ENCODE data around the gene PLCB3.

PLCB3 gene

GRCh38 chr11:64251753-64252002, 348 bp downstream of the PLCB3 start:
- no peak for DNase-seq

DNA sequence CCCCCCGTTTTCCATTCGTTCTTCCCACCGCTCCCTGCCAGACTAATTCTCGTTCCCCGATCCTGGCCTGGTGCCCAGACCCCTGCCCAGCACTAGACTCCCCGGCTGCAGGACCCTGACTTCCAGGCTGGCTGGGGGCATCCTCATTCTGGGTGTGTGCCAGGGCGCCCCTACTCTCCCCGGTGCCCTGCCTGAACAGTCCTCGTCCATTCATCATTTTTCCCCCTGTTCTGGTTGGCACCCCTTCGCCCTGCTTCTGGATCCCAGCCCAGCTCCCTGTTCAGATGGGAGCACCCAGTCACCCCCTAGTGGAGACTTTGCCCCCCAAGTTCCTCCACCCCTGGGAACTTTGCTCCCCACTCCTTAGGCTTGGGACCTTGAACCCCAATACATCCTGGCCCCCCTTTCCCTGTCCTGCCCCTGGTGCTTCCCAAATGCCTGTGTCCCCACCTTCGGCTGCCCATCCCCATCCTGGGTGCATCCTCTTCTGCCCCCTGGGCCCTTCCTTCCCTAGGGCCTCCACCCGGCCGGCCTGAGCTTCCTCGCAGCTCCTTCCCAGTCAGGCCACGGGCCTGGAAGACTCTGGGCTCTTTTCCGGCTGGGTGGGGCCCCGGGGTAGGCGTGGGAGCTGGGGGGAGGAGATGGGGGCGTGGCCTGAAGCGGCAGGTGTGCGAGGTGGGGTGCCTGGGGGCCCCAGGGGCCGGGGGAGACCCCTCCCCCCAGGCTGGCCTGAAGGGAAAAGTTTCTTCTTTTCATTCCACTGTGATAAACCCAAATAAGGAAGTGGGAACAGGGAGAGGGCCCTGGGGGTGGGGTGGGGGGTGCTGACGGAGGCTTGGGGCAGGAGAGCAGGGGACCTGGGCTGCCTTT, 908 bp downstream of the PLCB3 start:
- no peak for DNase-seq

GRCh38 chr11:64253043-64253442, 1.7 kb downstream of the PLCB3 start:
- no peak for DNase-seq

GRCh38 chr11:64253481-64253880, 2.2 kb downstream of the PLCB3 start:
- DNase-seq = no peak

- no peak for DNase-seq
These were observed 3.0 kb downstream of the PLCB3 start for GRCh38 chr11:64254326-64254725.

DNA sequence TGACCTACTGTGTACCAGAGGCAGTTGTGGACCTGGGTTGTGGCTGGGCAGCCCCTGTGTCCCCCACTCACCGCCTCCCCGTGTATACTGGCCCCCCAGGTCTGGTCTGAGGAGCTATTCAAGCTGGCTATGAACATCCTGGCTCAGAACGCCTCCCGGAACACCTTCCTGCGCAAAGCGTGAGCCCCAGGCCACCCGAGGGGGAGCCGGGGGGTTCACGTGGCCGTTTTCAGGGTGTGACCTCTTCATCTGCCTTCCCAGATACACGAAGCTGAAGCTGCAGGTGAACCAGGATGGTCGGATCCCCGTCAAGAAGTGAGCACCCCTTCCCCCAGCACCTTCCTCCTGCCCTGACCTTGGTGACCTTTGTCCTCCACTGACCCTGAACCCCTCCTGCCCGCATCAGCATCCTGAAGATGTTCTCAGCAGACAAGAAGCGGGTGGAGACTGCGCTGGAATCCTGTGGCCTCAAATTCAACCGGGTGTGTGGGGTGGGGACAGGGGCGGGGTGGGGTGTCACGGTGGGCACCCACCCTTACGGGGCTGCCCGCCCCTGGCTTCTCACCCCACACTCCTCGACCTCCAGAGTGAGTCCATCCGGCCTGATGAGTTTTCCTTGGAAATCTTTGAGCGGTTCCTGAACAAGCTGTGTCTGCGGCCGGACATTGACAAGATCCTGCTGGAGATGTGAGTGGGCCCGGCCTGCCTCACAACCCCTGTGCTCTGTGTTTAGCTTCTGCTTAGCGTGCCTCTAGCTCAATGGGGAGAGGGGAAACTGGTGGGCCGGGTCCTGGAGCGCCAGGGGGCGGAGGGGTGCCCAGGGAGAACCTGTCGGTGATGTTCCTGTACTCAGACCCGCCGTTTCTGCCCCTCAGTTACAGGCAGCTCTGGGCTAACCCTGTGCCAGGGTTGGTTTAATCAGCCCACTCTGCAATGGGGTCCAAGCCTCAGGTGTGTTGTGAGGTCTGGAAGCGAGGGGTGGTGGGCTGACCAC, 4.1 kb downstream of the PLCB3 start:
- DNase-seq = no peak

GRCh38 chr11:64256300-64256699, 5.0 kb downstream of the PLCB3 start:
- no peak for DNase-seq

DNA sequence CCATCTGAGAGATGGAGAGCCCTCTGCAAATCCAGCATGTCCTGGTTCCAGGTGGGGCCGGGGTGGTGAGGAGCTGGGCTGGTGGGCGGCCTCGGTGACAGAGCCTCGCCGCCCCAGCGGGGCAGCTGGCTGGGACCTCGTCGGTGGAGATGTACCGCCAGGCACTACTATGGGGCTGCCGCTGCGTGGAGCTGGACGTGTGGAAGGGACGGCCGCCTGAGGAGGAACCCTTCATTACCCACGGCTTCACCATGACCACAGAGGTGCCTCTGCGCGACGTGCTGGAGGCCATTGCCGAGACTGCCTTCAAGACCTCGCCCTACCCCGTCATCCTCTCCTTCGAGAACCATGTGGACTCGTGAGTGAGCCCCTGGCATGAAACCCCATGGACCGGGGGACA, 7.0 kb downstream of the PLCB3 start:
- DNase-seq = no peak

GRCh38 chr11:64258946-64259532, 7.7 kb downstream of the PLCB3 start:
- no peak for DNase-seq

GRCh38 chr11:64259533-64260067, 8.3 kb downstream of the PLCB3 start:
- no peak for DNase-seq

DNA sequence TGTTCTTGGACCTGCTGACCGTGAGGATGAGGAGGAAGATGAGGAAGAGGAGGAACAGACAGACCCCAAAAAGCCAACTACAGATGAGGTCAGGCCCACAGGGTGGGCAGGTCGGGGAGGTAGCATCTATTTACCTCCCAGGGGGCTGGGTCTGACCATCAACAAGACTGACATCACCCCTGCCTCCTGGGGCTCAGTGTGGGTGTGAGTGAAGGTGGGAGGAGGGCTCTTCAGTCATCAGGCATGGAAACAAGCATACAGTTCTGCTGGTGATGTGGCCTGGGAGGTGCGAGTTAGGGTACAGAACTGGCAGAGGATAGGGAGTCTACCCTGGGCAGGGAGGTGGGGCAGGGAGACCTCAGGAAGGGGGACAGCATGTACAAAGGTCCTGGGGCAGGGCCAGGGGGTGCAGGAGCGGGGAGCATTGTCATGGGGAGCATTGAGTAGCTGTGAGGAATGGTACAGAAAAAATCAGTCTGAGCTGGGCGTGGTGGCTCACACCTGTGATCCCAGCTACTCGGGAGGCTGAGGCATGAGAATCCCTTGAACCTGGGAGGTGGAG, 8.9 kb downstream of the PLCB3 start:
- no peak for DNase-seq

DNA sequence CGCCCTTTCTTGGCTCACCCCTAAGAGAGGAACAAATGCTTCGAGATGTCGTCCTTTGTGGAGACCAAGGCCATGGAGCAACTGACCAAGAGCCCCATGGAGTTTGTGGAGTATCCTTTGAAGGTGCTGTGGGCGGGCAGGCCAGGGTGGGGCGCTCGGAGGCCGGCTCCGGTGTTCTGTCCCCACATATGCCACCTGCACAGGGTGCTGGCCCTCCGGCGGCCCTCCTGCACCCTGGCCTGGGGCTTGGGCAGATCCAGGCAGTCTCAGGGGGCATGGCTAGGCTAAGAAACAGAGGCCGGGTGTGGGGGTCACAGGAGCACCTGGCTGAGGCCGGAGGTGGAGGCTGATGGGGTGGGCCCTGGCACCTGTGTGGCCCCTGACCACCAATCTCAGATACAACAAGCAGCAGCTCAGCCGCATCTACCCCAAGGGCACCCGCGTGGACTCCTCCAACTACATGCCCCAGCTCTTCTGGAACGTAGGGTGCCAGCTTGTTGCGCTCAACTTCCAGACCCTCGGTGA, 10.3 kb downstream of the PLCB3 start:
- no peak for DNase-seq

DNA sequence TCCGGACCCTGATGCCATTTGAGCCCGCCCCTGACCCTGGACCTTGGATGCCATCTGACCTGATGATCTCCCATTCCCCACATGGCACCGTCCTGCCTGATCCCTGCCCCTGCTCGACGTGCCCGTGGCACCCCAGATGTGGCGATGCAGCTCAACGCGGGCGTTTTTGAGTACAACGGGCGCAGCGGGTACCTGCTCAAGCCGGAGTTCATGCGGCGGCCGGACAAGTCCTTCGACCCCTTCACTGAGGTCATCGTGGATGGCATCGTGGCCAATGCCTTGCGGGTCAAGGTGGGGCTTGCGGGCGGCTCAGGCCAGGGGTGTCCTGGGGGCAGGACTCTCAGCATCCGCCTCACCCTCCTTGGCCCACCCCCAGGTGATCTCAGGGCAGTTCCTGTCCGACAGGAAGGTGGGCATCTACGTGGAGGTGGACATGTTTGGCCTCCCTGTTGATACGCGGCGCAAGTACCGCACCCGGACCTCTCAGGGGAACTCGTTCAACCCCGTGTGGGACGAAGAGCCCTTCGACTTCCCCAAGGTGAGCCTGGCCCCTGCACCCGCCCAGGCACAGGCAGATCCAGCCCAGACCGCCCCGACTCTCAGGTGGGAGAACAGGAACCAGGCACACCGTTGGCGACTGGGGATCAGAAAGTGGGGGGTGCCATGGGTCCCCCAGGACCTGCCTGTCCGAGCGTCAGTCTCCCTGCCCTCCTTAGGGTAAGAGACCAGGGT, 11.1 kb downstream of the PLCB3 start:
- DNase-seq = no peak

- DNase-seq = no peak
These were observed 12.0 kb downstream of the PLCB3 start for GRCh38 chr11:64263021-64263946.

DNA sequence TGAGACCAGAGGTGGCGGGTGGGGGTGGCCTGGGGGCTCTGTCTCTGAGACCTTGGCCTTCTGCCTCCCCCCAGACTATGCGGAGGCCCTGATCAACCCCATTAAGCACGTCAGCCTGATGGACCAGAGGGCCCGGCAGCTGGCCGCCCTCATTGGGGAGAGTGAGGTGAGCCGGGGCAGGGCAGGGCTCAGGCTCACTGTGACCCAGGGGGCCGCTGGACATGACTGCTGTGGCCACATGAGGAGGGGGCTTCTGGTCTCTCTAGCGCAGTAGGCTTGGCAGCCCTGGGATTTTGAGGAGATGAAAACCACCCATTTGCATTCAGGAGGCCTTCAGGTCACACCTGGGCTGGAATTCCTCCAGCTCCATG, 12.6 kb downstream of the PLCB3 start:
- DNase-seq = no peak

DNA sequence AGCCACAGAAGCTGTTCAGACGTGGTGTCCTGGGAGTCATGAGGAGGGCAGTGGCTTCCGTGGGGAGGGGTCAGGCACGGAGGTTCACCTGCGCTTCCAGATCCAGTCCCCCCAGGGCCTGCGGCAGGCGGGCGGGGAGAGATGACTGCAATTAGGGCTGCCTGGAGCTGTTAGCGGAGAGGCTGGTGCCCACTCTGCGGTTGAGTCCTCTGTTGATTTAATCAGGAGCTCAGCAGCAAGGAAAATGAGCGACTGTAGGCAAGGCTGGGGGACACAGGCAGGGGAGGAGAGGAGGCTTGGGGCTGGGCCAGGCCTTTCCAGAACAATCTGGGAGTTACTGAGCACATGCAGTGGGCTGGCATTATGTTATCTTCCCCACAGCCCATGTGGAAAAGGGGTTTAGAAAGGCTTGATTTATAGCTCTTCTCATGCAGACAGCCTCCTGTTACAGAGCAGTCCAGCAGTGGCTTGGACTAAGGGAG, 13.1 kb downstream of the PLCB3 start:
- DNase-seq = no peak

DNA sequence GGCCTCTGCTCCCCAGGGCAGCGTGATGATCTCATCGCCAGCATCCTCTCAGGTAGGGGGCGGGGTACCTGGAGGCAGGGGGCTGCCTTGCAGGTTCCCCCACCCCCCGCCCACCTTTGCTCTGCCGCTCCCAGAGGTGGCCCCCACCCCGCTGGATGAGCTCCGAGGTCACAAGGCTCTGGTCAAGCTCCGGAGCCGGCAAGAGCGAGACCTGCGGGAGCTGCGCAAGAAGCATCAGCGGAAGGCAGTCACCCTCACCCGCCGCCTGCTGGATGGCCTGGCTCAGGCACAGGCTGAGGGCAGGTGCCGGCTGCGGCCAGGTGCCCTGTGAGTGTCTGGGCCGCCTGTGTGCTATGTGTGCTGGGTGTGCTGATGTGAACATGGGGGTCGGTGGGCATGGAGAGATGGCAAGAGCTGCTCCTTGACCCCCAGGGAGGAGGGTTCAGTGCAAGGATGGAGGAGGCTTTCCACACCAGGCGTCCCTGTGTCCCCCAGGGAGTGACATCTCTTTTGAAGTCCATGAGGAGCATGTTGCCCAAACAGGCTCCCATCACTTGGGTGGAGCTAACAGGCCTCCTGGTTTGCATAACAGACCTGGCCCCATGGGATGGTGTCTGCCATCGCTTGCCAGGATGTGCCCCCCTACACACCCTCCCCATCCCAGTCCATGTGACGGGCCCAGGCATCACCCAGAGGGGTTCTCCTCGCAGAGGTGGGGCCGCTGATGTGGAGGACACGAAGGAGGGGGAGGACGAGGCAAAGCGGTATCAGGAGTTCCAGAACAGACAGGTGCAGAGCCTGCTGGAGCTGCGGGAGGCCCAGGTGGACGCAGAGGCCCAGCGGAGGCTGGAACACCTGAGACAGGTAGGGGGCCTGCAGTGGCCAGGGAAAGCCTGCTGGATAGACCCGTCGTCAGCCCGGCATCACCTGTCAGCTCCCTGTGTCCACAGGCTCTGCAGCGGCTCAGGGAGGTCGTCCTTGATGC, 14.1 kb downstream of the PLCB3 start:
- DNase-seq = no peak

- no peak for DNase-seq
These were observed 15.0 kb downstream of the PLCB3 start for GRCh38 chr11:64266339-64266738.

GRCh38 chr11:64267207-64267945, 16.0 kb downstream of the PLCB3 start:
- no peak for DNase-seq

Data from effector CD4-positive, alpha-beta T cell (primary cell).